CD14-positive monocyte (primary cell): ENCODE measurements around the gene ACYP2. TPM values are rescaled to one million over a fixed set of nuclear protein-coding genes. Genes with fewer than 3 reads are reported as not detected.

Experiments
- DNase-seq, 3 donors: peaks; one replicate each; pipeline ENCODE4 v3.0.0-alpha.2; 2011 to 2022
- H2AFZ ChIP-seq: 2 replicates; pipeline ENCODE4 v1.6.0; 2012; ENCODE audit warnings: mild to moderate bottlenecking, low read depth, low read length, inconsistent platforms; ENCODE audit not compliant: insufficient read depth, poor library complexity, severe bottlenecking
- H3K27ac ChIP-seq, 2 donors: 1 replicate in 1 of 2; 2 replicates in 1 of 2; pipeline ENCODE4 v1.5.1; 2012 to 2013; ENCODE audit warnings: low read length in 2 of 2, control low read depth in 1 of 2, inconsistent platforms in 1 of 2, low read depth in 1 of 2, mild to moderate bottlenecking in 1 of 2
- H3K27me3 ChIP-seq, 2 donors: one replicate each; pipeline versions ENCODE4 v1.6.0 to v1.6.1; 2011 to 2013; ENCODE audit warnings: low read length in 2 of 2; ENCODE audit not compliant: control insufficient read depth in 2 of 2, insufficient read depth in 2 of 2
- H3K36me3 ChIP-seq, 2 donors: replicated peaks in 1 of 2; 1 replicate in 1 of 2; 2 replicates in 1 of 2; pipeline versions ENCODE4 v1.5.1 to v1.6.1; 2012 to 2013; ENCODE audit warnings: low read length in 2 of 2, control low read depth in 1 of 2, inconsistent platforms in 1 of 2, mild to moderate bottlenecking in 1 of 2; ENCODE audit not compliant: insufficient read depth in 2 of 2, control insufficient read depth in 1 of 2
- H3K4me1 ChIP-seq, 2 donors: 1 replicate in 1 of 2; 2 replicates in 1 of 2; pipeline versions ENCODE4 v1.5.1 to v1.6.1; 2012 to 2013; ENCODE audit warnings: low read length in 2 of 2, control low read depth in 1 of 2, inconsistent platforms in 1 of 2, mild to moderate bottlenecking in 1 of 2, moderate library complexity in 1 of 2; ENCODE audit not compliant: insufficient read depth in 2 of 2, control insufficient read depth in 1 of 2
- H3K4me2 ChIP-seq: replicated peaks from 2 replicates; pipeline ENCODE3; 2012; ENCODE audit warnings: low read length, moderate library complexity, mild to moderate bottlenecking; ENCODE audit not compliant: poor library complexity, severe bottlenecking; ENCODE audit errors: extremely low read depth
- H3K4me3 ChIP-seq, 3 experiments: fragments of 200-600 bp in 1 of 3; sonication (generic) in 1 of 3; replicated peaks in 1 of 3; 1 replicate in 2 of 3; 2 replicates in 1 of 3; pipeline ENCODE4 v1.5.1; 2011 to 2013; ENCODE audit warnings: low read length in 3 of 3, mild to moderate bottlenecking in 3 of 3, control low read depth in 2 of 3, low read depth in 2 of 3, inconsistent platforms in 1 of 3, moderate library complexity in 1 of 3
- H3K79me2 ChIP-seq: 2 replicates; pipeline ENCODE4 v1.6.0; 2012; ENCODE audit warnings: mild to moderate bottlenecking, control low read depth, inconsistent platforms, low read length, moderate library complexity; ENCODE audit not compliant: insufficient read depth
- H3K9ac ChIP-seq: 2 replicates; pipeline ENCODE4 v1.6.0; 2017; ENCODE audit warnings: low read length, mild to moderate bottlenecking; ENCODE audit not compliant: insufficient read depth, poor library complexity, severe bottlenecking
- H3K9me3 ChIP-seq, 2 donors: replicated peaks in 1 of 2; 1 replicate in 1 of 2; 2 replicates in 1 of 2; pipeline versions ENCODE4 v1.5.1 to v1.6.1; 2012 to 2013; ENCODE audit warnings: low read length in 2 of 2, control low read depth in 1 of 2; ENCODE audit not compliant: control insufficient read depth in 1 of 2, insufficient read depth in 1 of 2
- H4K20me1 ChIP-seq: 2 replicates; pipeline ENCODE4 v1.6.0; 2012; ENCODE audit warnings: mild to moderate bottlenecking, low read length, control low read depth, moderate library complexity; ENCODE audit not compliant: insufficient read depth
- H3K27ac Mint-ChIP-seq, 7 donors: one replicate each; pipeline ENCODE4 v1.8.0; 2020; ENCODE audit warnings: mild to moderate bottlenecking in 7 of 7, mixed read lengths in 7 of 7, moderate library complexity in 6 of 7, inconsistent platforms in 2 of 7
- H3K27me3 Mint-ChIP-seq, 3 donors: one replicate each; pipeline ENCODE4 v1.8.0; 2021 to 2022; ENCODE audit warnings: low read depth in 3 of 3, mild to moderate bottlenecking in 3 of 3, mixed read lengths in 3 of 3, moderate library complexity in 3 of 3, inconsistent platforms in 1 of 3
- H3K36me3 Mint-ChIP-seq, 2 donors: one replicate each; pipeline ENCODE4 v1.8.0; 2020; ENCODE audit warnings: mixed read lengths in 2 of 2, inconsistent platforms in 1 of 2, mild to moderate bottlenecking in 1 of 2
- H3K4me1 Mint-ChIP-seq: one replicate; pipeline ENCODE4 v1.8.0; 2020; ENCODE audit warnings: mild to moderate bottlenecking, mixed read lengths
- H3K4me3 Mint-ChIP-seq, 2 donors: one replicate each; pipeline ENCODE4 v1.8.0; 2020; ENCODE audit warnings: mild to moderate bottlenecking in 2 of 2, mixed read lengths in 2 of 2, moderate library complexity in 1 of 2
- H3K9me3 Mint-ChIP-seq, 7 donors: one replicate each; pipeline ENCODE4 v1.8.0; 2020 to 2022; ENCODE audit warnings: mixed read lengths in 7 of 7, mild to moderate bottlenecking in 6 of 7, moderate library complexity in 6 of 7, inconsistent platforms in 2 of 7
- CTCF ChIP-seq: fragments of 200-600 bp; IDR thresholded peaks from one replicate; pipeline ENCODE4 v1.8.0; 2022; ENCODE audit warnings: antibody characterized with exemption, mild to moderate bottlenecking
- WGBS: methylation state at CpG from one replicate; pipeline ENCODE4 v1.1.5; 2013; ENCODE audit warnings: missing lambda C conversion rate; ENCODE audit not compliant: insufficient coverage; 5-methylcytosine and 5-hydroxymethylcytosine counted together
- intact Hi-C, 2 donors: fragments of 100-400 bp; cut with micrococcal nuclease; formaldehyde crosslinking; loops; one replicate each; pipeline versions ENCODE4 v1.15.0 to v1.15.1; 2023
- polyA plus RNA-seq, 3 donors: library from polyadenylated mRNA; depleted of rRNA in 1 of 3; unstranded in 2 of 3; stranded (reverse) in 1 of 3; fragments of 300-500 nt in 2 of 3; fragments of >200 nt in 1 of 3; fragmentation: Illumina TruSeq in 2 of 3; gene quantifications; 1 replicate in 2 of 3; 2 replicates in 1 of 3; pipeline ENCODE4 v1.2.3, GENCODE V29; 2012 to 2021

The ACYP2 gene
- polyA plus RNA-seq, 3 donors = 6.2 to 10.8 (median 10.3) TPM

- H2AFZ ChIP-seq = no peak overlapping the region
- H3K4me1 Mint-ChIP-seq = no peaks in the 10 kb centered on the region
- peaks cover 5 to 12% (median 11%) of the 10 kb centered on the region in 3 donors for H3K27me3 Mint-ChIP-seq
- no peak for TF ChIP-seq CTCF
- no peaks in the 10 kb centered on the region for H3K36me3 Mint-ChIP-seq
- DNase-seq = no peak
- H3K9ac ChIP-seq = no peak overlapping the region
- H3K4me1 ChIP-seq = no peaks in the 10 kb centered on the region
- H3K9me3 ChIP-seq = no peaks in the 10 kb centered on the region
- H3K27ac Mint-ChIP-seq = no peak overlapping the region
- H3K79me2 ChIP-seq = no peaks in the 10 kb centered on the region
- intact Hi-C loops = no loop called here
- H3K4me2 ChIP-seq = no peak overlapping the region
- peaks cover 0 to 5% of the 10 kb centered on the region in 2 donors for H3K27me3 ChIP-seq
- no peaks in the 10 kb centered on the region for H4K20me1 ChIP-seq
- no peaks in the 10 kb centered on the region for H3K36me3 ChIP-seq
- no CpG with 5 or more reads among the region's 1 CpG for WGBS
- no peak overlapping the region for H3K4me3 ChIP-seq
- no peak overlapping the region for H3K27ac ChIP-seq
- no peak overlapping the region for H3K4me3 Mint-ChIP-seq
- H3K9me3 Mint-ChIP-seq = peaks cover 0 to 3% (median 0%) of the 10 kb centered on the region in 7 donors
Observed at GRCh38 chr2:54336977-54337255, 221.5 kb downstream of the ACYP2 start.

- Mint-ChIP-seq H3K4me1 (no peaks in the 10 kb centered on the region), H3K9me3 (no peaks in the 10 kb centered on the region), H3K27me3 (peaks cover 0 to 4% (median 3%) of the 10 kb centered on the region in 3 donors), H3K27ac (no peak overlapping the region), H3K36me3 (no peaks in the 10 kb centered on the region), H3K4me3 (no peak overlapping the region)
- Histone ChIP-seq H3K4me3 (no peak overlapping the region), H3K4me1 (no peaks in the 10 kb centered on the region), H3K9ac (no peak overlapping the region), H3K79me2 (no peaks in the 10 kb centered on the region), H3K27ac (no peak overlapping the region), H3K36me3 (no peaks in the 10 kb centered on the region), H3K27me3 (no peaks in the 10 kb centered on the region), H3K4me2 (no peak overlapping the region), H4K20me1 (no peaks in the 10 kb centered on the region), H2AFZ (no peak overlapping the region), H3K9me3 (no peaks in the 10 kb centered on the region)
- no CpG with 5 or more reads among the region's 1 CpG for WGBS
- no peak for TF ChIP-seq CTCF
- intact Hi-C loops = no loop called here
- no peak for DNase-seq
Observed at GRCh38 chr2:54341656-54342055, 226.2 kb downstream of the ACYP2 start.
